ENCODE data around the gene TENM4. TPM values are rescaled to one million over a fixed set of nuclear protein-coding genes. Genes with fewer than 3 reads are reported as not detected.

Gene TENM4
- polyA plus RNA-seq, 1 donor = 5.2 TPM

DNA sequence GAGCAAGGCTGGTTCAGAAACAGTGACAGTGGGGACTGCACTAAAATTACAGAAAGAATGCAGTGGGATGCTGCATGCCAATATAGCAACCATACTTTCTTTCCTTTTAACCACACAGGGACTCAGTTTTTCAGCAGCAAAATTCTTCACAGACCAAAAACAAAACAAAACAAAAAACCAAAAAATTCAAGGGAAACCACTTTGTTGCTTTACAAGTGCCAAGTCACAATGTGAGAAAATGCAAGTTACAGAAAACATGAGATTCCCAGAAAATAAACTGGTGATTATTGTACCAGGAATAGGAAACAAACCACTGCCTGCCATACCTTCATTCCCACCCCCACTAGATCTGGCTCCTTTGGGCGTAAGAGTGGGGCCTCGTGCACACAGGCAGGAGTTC, 52.6 kb downstream of the TENM4 start:
- DNase-seq (ENCODE audit: low read depth) = no peak

DNA sequence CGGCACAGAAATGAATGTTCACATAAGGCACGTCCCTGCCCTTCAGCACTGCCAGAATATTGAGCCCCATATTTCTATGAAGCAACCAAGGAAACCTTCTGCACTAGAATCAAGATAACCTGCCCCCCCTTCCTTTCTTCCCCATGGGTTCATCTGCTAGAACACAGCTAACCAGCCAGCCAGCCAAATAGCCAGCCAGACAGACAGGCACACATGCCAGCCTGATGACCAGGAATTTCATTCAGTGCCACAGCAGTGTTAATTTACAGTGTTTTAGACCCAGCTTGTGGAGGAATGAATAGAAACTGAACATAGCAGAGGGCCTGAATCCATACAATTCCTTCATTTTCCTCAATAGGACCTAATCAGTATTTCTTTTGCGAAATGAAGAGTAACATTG, 57.0 kb downstream of the TENM4 start:
- DNase-seq (ENCODE audit: low read depth) = no peak

DNA sequence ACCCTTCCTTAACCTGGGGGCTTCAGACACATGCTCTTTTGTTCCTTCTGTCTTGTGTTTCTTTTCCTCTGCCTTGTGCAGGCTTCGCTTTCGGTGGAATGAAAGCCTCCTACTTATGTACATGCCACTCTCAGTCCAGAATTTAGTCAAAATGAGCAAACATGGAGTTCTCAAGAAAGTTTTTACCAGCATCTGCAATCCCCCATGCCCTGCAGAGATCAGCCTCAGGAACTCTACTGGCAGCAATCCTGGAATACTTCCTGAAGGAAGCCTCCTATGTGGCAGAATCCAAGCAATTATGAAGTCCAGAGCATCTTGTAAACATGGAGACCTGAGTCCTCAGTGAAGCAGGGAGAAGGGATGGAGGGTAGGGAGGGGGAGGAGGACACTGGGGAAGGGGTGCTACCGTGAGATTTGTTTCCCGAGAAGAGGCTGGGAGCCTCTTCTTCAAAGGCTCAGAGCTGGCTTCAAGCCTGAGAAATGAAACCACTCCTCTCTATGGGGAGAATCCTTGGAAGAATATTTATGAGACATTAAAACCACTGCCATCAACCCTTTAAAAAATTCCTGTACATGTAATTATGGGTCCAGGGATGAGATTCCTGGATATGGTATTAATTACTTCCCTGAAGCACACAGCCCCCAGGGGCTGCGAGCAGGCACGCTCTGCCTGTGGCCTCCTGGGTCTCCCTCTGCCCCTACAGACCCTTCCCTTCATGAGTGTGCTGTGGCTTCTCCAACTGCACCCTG, 58.4 kb downstream of the TENM4 start:
- DNase-seq (ENCODE audit: low read depth) = no peak

DNA sequence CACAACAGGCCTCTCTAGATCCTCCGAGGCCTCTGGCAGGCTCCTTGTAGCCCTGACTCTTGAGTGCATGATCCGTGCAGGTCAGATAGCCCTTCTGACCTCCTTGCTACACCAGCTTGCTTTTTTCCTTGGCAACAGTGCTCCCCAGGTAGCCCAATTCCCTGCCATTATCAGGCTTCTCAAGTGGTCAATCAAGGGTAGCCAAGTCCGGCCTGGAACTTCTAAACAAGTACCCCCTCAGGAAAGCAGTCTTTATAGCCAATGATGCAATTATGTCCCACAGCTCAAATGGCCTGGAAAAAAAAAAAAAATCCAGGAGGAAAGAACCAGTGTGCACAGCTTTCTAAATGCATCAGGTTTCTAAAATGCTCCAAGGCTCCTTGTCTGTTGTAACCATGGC, 59.8 kb downstream of the TENM4 start:
- DNase-seq (ENCODE audit: low read depth) = no peak

DNA sequence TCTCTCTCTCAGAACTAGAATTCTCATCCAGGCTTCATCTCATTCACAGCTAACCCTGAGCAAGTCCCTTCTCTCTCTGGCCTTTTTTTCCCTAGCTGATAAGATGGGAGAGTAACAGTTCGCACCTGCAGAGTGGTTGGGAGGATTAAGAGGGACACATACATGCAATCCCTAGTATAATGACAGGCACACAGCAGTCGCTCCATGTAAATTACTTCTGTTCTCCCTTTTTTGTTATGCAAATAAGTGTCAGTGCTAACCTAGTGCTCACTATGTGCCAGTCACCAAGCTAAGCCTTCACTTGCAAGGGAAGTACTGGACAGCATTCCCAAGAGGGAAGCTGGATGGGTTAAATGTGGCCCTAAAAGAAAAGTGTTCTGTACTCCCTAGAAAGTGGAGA, 63.4 kb downstream of the TENM4 start:
- DNase-seq (ENCODE audit: low read depth) = no peak

DNA sequence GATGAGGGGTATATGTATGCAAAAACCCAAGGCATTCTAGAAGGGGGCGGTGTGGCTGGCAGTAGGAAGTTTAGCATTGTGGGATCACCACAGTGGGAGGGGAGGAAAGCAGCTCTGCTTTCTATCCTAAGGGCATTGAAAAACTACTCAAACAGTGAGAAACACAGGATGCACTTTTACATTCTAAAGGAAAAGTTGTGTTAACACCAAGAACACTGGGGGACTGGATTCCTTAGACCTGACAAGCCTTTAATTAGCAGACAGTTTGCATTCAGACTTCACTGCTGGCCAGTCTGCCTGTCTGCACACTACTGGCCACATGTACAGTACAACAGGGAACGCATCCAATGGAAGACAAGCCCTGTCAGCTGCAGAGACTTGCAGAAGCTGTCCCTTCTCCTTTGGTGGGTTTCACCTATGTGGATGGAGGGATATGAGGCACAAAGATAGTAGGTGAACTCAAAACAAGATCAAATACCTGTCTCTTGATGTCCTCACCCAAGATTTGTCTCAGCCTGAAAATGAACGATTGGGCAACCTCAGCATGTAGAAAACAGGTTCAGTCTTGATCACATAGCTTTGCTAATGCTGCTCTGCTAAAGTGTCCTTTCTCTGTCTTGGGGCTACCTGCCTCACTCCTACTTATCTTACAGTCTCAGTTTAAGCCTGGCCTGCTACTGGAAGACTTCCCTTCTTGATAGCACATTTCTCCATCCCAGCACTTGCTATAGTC, 64.8 kb downstream of the TENM4 start:
- DNase-seq (ENCODE audit: low read depth) = no peak

DNA sequence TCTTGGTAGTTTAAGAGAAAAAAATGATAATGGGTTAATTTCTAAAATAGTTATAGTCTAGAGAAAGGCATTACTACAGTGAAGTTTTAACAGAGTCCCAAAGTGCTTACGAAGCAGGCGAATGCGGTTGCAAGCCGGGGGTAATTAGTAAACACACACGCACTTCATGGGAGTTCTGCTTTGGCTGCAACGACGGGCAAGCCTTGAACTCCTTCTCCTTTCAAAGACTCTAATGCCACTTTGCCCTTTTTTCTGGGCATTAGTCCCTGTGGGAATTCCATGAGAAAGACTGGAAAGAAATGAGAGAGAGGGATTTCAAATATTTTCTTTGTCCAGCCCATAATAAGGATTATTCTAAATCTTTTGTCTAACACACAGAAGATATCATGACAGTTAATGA, 66.1 kb downstream of the TENM4 start:
- no peak for DNase-seq (ENCODE audit: low read depth)

DNA sequence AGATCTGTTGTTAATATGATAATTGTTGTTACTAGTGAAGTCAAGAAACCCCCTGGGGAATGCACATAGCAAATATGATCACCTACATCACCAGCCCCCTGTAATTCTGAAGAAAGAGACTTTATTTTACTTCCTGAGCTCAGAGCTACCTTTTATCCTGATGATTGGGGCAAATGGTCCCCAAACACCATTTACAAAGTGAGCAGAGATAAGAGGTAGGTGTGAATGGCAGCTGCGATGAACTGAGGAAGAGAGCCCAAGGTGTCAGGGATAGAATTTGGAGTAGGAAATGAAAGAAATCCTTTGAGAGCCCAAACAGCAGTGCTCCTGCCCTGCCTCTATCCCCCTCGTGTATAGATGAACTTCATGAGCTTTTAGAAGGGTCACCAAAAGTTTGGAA, 69.1 kb downstream of the TENM4 start:
- no peak for DNase-seq (ENCODE audit: low read depth)

DNA sequence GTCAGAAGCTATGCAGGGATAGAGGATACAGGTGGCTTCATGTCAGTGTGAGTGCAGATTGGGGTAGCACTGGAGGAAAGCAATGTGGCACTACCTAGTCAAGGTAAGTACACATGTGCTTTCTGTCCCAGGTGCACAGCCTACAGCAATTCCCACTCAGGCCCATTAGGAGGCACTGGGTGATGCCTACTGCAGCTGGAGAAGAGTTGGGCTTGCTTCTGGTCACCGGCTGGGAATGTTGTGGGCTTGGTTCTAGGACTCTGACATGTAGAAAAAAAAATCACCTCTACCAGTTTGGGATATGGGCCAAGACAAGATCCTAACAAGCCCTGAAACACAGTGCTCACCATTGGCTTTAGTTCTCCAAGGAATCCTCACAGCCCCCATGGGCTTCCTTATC, 69.7 kb downstream of the TENM4 start:
- no peak for DNase-seq (ENCODE audit: low read depth)

DNA sequence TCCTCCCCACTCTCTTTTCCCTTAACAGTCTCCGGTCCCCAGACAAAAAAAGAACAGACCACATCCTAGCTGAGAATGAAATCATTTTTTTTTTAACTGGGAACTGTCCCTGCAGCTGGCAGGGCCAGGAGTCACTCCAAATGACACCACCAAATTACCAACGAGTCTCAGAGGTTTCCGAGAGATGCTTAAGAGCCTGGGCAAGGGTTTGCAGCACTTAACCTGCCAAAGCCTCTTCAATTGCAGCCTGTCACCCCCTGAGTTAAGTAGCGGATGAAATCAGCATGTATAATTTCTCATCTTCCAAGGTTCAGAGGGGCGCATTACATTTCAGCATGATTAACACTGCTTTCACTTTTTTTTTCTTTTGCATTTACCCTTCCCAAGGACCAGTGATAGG, 71.8 kb downstream of the TENM4 start:
- no peak for DNase-seq (ENCODE audit: low read depth)

DNA sequence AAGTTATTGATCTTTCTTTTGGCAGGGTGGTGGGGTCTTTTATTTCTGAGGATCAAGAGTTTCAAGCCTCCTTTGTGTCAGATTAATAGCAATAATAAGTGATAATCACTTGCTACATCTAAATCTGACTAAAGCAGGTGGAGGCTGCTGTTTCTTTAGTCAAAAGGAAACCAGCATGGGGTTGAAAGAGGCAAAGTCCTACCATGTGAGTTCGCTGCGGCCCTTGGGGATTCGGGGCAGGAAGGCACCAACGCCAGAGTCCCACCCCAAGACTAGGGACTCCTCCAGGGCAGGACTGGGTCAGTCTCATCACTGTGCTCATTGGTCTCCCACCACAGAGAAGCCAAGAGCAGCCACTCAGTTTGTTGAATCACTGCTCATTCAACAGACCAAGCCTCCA, 73.0 kb downstream of the TENM4 start:
- no peak for DNase-seq (ENCODE audit: low read depth)

DNA sequence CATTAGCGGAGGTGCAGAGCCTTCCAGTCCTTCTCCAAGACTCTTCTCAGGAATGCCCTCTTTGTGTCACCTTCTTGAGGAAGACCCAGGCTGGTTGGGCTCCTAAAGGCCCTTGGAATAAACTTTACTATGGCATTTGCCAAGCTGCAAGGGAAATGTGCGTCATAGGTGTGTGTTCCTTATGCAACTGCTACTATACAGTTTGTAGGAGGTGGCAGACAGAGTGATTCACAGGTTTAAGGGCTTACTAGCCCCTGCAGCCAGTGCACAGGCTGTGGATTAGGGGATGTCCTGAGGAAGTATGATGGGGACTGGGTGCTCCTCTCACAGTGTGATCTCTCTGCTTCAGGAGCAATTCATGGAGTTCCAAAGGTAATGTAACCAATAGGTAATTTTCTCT, 74.6 kb downstream of the TENM4 start:
- no peak for DNase-seq (ENCODE audit: low read depth)

DNA sequence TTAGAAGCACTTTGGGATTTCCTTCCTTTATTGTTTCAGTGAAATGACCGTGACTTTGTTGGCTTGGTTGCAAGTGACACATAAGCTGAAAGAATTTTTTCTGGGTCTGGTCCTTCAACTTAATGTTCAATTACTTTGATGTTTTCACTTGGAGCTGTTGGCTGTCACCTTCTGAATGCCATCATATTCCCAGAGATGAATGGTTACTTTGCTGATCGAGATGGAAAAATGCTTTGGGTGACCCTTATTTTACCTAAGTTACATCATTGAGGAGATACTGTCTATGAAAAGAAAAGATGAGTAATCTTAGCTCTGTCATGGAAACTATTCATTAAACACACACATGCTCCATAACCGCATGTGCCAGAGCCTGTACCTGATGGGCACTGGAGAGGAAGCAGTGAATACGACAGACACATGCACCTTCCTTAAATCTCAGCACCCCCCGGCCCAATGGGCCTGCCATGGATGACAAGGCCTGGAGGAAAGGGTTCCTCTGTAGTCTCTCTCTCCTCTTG, 76.9 kb downstream of the TENM4 start:
- DNase-seq (ENCODE audit: low read depth) = no peak

DNA sequence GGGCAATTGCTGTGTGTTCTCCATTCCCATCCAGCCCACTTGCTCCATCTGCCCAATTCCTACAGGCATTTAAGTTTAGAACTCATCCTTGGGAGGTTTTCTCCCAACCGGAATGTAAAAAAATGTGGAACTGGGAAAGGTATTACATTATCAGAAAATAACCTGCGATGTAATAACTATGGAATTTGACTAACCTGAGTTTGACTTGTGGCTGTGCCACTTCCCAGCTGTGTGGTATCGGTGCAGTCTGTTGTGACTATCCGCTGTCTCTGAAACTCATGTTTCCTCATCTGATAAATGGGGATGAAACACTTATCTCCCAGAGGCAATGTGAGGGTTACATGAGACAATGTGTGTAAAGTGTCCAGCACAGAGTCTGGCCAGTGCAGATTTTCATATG, 77.6 kb downstream of the TENM4 start:
- no peak for DNase-seq (ENCODE audit: low read depth)

DNA sequence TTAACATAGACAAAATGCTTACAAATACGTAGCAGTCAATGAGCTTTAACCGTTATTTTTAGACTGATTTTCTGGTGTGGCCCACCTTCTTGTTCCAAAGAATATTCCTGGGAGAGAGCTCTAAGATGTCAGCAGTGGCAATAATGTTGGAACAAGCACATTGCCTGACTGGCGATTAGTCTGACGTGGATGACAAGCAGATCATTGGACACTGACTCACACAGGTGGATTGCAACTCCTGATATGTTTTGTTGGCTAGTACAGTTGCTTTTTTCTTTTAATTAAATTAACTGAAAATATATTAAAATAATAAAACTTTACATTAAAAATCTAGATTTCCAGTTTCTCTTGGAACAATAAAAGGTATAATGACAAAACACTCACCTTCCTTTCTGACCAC, 78.0 kb downstream of the TENM4 start:
- DNase-seq (ENCODE audit: low read depth) = no peak

DNA sequence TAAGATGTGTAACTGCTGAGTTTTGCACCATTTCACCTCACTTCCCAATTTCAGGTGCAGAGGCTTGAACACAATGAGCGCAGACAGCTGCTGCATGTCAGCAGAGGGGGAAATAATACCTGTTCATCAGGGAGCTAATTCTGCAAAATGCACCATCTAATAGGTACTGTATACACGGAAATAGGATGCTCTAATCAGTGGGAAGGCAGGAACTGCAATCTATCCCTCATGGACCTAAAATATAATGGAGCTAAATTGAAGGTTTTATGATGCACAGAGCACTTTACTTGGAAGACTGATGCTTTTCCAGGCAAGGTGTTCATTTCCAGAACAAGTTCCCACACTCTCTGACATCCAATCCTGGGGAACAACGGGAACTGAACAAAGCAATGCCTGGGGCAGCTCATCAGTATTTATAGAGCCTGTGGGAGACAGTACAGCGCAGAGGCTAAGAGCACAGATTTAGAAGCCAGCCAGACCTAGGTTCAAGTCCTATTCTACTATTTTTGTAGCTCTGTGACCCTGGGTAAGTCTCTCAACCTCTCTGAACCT, 78.5 kb downstream of the TENM4 start:
- DNase-seq (ENCODE audit: low read depth) = no peak

DNA sequence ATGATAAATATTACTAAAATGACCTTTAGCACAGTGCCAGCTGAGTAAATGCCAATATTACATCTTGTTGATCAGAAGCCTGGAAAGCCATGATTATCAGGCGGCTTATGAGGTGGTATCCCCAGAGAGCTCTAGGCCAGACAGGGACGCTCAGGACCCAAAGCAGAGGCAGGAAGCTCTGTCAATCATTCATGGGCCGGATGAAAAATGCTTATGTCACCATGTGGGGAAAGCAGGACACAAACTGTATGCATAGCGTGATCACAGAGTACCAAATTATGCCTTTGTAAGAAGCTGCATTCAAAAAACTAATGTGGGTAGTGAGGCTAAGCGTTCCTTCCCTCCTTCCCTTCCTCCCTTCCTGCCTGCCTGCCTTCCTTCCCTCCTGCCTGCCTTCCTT, 82.6 kb downstream of the TENM4 start:
- DNase-seq (ENCODE audit: low read depth) = no peak

DNA sequence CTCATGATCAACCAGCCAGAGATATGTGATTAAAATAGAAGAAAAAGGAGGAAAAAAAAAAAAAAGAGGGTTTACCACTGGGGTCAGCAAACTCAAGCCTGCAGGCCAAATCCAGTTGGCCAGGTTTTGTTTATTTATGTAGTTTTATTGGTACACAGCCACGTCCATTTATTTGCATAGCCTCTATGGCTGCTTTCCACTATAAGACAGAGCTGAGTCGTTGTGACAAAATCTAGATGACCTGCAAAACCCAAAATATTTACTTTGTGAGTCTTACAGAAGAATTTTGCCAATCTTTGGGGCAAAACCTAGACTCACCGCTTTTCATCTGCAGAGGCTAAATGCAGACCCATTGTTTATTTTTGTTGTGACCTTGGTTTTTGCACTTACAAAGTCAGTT, 87.1 kb downstream of the TENM4 start:
- no peak for DNase-seq (ENCODE audit: low read depth)

DNA sequence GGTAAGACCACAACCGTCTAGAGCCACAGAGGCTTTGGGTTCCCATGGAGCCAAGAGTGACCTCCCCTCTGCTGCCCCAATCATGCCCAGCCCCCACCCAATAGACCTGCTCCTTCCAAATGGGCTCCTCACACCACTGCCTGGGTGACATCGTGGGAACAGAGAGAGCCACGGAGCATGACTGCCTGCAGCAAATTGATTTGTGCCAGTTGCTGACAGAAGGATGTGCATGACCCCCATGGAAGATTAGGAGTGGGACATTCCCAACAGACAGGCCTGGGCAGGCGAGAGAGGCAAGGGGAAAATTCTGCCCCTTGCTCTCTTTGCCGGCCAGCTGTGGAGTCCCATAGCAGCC, 88.5 kb downstream of the TENM4 start:
- DNase-seq (ENCODE audit: low read depth) = no peak

DNA sequence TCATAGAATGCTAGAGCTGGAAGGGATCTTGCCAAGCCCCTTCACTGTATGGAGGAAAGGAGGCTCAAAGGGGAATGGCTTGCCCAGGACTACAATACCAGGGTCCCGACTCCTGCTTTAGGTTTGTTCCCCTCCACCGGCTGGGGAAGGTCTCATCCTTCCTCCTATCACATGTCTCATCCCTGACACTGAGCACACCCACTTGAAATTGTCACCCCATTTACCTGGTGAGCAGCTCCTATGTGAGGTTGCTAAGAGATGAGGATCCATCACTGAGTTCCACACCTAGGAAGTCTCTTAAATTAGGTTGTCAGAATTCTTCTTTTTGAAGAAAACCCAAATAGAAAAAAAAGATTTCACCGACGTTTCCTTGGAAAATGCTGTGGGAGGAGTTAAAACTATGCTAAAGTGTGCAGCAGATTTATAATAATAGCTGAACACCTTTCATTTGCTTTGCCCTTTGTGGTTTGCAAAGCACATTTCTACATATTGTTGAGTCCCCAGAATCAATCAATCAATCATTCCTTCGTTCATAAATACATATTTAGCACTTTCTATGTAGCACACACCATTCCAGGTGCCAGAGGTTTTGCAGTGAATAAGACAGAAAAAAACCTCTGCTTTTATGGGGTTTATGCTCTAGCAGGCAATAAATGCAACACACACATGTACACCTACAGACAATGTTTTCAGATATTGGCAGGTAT, 91.7 kb downstream of the TENM4 start:
- no peak for DNase-seq (ENCODE audit: low read depth)

DNA sequence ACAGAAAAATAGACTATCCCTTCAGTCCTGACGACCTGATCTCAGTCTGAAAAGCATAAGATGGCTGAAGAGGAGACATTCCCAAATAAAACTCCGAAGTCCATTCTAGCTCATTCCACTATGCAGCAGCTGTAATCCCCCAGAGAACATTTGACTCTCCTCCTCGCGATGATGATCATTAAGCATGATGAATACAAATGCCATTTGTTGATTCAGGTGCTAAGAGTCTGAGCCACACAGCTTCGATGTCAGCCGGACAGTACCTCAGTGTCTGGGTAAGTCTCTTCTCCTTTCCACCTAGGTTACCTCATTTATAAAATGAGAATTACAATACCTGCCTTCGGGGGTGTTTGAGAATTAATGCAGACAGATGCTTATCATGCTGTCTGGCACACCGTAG, 94.8 kb downstream of the TENM4 start:
- no peak for DNase-seq (ENCODE audit: low read depth)

DNA sequence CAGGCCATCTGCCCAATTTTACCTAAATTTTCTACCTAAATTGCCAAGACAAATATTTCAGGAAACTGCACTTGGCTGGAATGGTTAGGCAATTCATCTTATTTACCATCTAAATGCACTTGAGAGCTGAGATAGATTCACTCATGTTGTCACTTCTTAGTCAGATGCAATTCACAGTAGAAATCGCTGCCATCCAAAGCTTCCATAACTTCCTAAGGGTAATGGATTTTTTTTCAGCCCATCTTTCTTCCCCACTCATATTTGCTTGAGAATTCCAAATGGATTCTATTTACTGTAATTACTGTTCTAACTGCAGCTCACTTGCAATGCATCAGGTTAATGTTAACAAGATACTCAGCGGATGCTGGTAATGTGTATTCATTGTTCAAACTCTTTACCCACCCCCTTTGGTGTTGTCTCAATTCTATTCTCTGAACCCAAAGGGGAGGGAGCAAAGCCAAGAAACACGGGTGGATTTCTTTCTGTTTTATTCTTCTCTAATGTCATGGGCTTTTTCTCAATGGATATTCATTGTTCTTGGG, 96.0 kb downstream of the TENM4 start:
- DNase-seq (ENCODE audit: low read depth) = no peak

Data from forelimb muscle (tissue), 1 donor.